Osteoblast (primary cell): ENCODE results near the gene MGST2. TPM values are rescaled to one million over a fixed set of nuclear protein-coding genes. Genes with fewer than 3 reads are reported as not detected.

Experiments
- DNase-seq: peaks from one replicate; pipeline ENCODE4 v3.0.0; 2011; ENCODE audit warnings: low spot score, mixed read lengths; ENCODE audit not compliant: insufficient read length; ENCODE audit errors: missing footprints
- H2AFZ ChIP-seq: 2 replicates; pipeline ENCODE4 v1.6.0; 2011; ENCODE audit warnings: mild to moderate bottlenecking, low read length
- H3K27ac ChIP-seq: 2 replicates; pipeline ENCODE4 v1.5.1; 2011; ENCODE audit warnings: mild to moderate bottlenecking, low read depth, low read length, moderate library complexity
- H3K27me3 ChIP-seq: 2 replicates; pipeline ENCODE4 v1.6.0; 2012; ENCODE audit warnings: mild to moderate bottlenecking, control low read depth, inconsistent platforms, low read length, moderate library complexity; ENCODE audit not compliant: insufficient read depth
- H3K36me3 ChIP-seq: 2 replicates; pipeline ENCODE4 v1.5.1; 2011; ENCODE audit warnings: mild to moderate bottlenecking, low read length, control low read depth, moderate library complexity; ENCODE audit not compliant: insufficient read depth
- H3K4me1 ChIP-seq: 2 replicates; pipeline ENCODE4 v1.5.1; 2011; ENCODE audit warnings: mild to moderate bottlenecking, low read length, control low read depth, moderate library complexity; ENCODE audit not compliant: insufficient read depth
- H3K4me2 ChIP-seq: 2 replicates; pipeline ENCODE4 v1.6.0; 2011; ENCODE audit warnings: mild to moderate bottlenecking, low read length; ENCODE audit not compliant: insufficient read depth
- H3K4me3 ChIP-seq: fragments of 200-600 bp; sonication (generic); 3 replicates; pipeline ENCODE4 v1.5.1; 2012; ENCODE audit warnings: mild to moderate bottlenecking, low read length, inconsistent platforms; ENCODE audit not compliant: insufficient read depth
- H3K79me2 ChIP-seq: 2 replicates; pipeline ENCODE4 v1.6.0; 2012; ENCODE audit warnings: mild to moderate bottlenecking, low read length, control low read depth, inconsistent platforms; ENCODE audit not compliant: insufficient read depth
- H3K9me3 ChIP-seq: 2 replicates; pipeline ENCODE4 v1.5.1; 2011; ENCODE audit warnings: low read depth, low read length, control low read depth
- H4K20me1 ChIP-seq: 2 replicates; pipeline ENCODE4 v1.6.0; 2012; ENCODE audit warnings: mild to moderate bottlenecking, low read length, control low read depth; ENCODE audit not compliant: insufficient read depth
- total RNA-seq: library from RNA; depleted of rRNA; stranded (reverse); fragments of >200 nt; gene quantifications from 2 replicates; pipeline ENCODE4 v1.2.3, GENCODE V29; 2012
- TF ChIP-seq, protein P1 (sequence below): IDR thresholded peaks from 2 replicates; pipeline ENCODE4 v1.5.1; 2011; ENCODE audit warnings: mild to moderate bottlenecking, low read depth, low read length, moderate library complexity; ENCODE audit errors: extremely low read depth

MGST2 gene
- total RNA-seq, 1 donor: 6.2 TPM

DNA sequence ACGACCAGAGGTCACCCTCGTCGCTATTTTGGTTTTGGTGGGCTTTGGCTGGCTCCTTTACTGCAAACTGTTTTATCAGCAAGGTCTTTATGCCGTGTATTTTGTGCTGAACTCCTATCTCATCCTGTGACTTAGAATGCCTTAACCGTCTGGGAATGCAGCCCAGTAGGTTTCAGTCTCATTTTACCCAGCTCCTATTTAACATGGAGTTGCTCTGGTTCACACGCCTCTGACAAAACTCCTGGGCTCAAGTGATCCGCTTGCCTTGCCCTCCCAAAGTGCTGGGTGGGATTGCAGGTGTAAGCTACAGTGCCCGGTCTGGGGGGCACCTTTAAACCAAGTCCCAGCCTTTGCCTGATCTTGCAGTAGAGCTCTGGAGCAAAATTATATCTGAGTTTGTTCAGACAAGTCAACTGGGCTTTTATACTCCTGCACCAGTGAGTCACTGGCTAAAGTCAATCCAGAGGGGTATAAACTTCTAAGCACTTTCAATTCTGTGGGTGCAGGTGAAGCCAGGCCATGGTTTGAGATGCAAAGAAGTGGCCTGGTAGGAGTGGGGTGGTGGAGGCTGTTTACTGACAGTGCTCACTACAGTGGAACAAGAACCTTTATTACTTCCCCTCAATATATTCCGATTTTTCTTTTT lies 50.2 kb downstream of the MGST2 start:
- Histone ChIP-seq H3K36me3 (no peaks in the 10 kb centered on the region), H3K27ac (no peak overlapping the region), H3K4me3 (no peak overlapping the region), H3K4me2 (no peak overlapping the region), H3K9me3 (no peaks in the 10 kb centered on the region), H2AFZ (no peak overlapping the region), H3K27me3 (no peaks in the 10 kb centered on the region), H3K4me1 (no peaks in the 10 kb centered on the region), H3K79me2 (no peaks in the 10 kb centered on the region), H4K20me1 (no peaks in the 10 kb centered on the region)
- TF ChIP-seq, protein P1, sequence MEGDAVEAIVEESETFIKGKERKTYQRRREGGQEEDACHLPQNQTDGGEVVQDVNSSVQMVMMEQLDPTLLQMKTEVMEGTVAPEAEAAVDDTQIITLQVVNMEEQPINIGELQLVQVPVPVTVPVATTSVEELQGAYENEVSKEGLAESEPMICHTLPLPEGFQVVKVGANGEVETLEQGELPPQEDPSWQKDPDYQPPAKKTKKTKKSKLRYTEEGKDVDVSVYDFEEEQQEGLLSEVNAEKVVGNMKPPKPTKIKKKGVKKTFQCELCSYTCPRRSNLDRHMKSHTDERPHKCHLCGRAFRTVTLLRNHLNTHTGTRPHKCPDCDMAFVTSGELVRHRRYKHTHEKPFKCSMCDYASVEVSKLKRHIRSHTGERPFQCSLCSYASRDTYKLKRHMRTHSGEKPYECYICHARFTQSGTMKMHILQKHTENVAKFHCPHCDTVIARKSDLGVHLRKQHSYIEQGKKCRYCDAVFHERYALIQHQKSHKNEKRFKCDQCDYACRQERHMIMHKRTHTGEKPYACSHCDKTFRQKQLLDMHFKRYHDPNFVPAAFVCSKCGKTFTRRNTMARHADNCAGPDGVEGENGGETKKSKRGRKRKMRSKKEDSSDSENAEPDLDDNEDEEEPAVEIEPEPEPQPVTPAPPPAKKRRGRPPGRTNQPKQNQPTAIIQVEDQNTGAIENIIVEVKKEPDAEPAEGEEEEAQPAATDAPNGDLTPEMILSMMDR: no peak
- DNase-seq: no peak

GRCh38 chr4:139718358-139718757 lies 52.7 kb downstream of the MGST2 start:
- Histone ChIP-seq H3K79me2 (no peaks in the 10 kb centered on the region), H3K36me3 (no peaks in the 10 kb centered on the region), H3K27me3 (no peaks in the 10 kb centered on the region), H3K4me3 (no peak overlapping the region), H3K27ac (no peak overlapping the region), H3K4me1 (no peaks in the 10 kb centered on the region), H2AFZ (no peak overlapping the region), H3K9me3 (no peaks in the 10 kb centered on the region), H4K20me1 (no peaks in the 10 kb centered on the region), H3K4me2 (no peak overlapping the region)
- DNase-seq: no peak
- TF ChIP-seq, protein P1: no peak

- no peaks in the 10 kb centered on the region for H3K36me3 ChIP-seq
- H3K9me3 ChIP-seq: no peaks in the 10 kb centered on the region
- no peaks in the 10 kb centered on the region for H3K4me1 ChIP-seq
- no peak overlapping the region for H3K27ac ChIP-seq
- no peaks in the 10 kb centered on the region for H3K79me2 ChIP-seq
- no peak overlapping the region for H3K4me3 ChIP-seq
- H3K4me2 ChIP-seq: no peak overlapping the region
- no peak for DNase-seq
- no peak overlapping the region for H2AFZ ChIP-seq
- no peaks in the 10 kb centered on the region for H4K20me1 ChIP-seq
- no peaks in the 10 kb centered on the region for H3K27me3 ChIP-seq
- TF ChIP-seq, protein P1: no peak
Measured at GRCh38 chr4:139718833-139719232, 53.2 kb downstream of the MGST2 start.

DNA sequence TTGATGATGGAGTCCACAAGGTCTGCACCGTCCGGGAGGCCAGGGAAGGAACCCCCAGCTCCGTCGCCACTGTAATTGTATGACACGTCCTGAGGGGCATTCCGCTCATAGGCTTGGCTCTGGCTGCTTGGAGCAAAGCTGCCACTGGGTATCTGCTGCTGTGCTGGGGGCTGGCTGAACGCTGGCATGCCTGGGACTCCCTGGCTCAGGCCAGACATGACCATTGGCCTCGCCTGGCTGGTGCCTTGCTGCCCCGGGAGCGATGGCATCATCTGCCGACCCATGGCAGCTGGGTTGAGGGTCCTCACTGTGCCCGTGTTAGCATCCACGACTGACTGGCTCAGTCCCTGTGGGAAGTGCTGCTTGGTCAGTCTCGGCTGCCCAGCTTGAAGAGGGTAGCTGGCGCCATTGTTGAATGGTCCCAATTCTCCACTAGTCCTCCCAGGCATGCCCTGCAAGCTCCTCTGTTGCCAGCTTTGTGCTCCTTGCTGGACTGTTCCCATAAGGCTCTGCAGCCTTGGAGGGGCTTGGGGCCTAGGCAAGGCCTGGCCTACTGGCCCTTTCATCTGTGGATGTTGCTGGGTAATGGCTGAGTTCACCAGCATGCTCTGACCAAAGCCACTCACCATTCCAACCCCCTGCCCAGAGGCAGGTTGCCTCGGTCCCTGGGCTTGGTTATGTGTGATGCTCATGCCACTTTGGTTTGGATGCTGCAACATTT lies 53.9 kb downstream of the MGST2 start:
- H3K79me2 ChIP-seq: no peaks in the 10 kb centered on the region
- no peaks in the 10 kb centered on the region for H3K27me3 ChIP-seq
- DNase-seq: no peak
- H3K4me1 ChIP-seq: no peaks in the 10 kb centered on the region
- no peak overlapping the region for H2AFZ ChIP-seq
- no peaks in the 10 kb centered on the region for H3K9me3 ChIP-seq
- no peaks in the 10 kb centered on the region for H3K36me3 ChIP-seq
- no peak overlapping the region for H3K4me3 ChIP-seq
- H3K4me2 ChIP-seq: no peak overlapping the region
- TF ChIP-seq, protein P1: no peak
- H4K20me1 ChIP-seq: no peaks in the 10 kb centered on the region
- no peak overlapping the region for H3K27ac ChIP-seq
